HG03108 (cell line): ENCODE measurements around the gene DERL2.

Experiments used
- ATAC-seq: cut with Tn5 transposase; IDR thresholded peaks from one replicate; pipeline ENCODE4 v1.9.1; 2021; ENCODE audit warnings: moderate library complexity; ENCODE audit not compliant: unreplicated experiment

DERL2 gene

DNA sequence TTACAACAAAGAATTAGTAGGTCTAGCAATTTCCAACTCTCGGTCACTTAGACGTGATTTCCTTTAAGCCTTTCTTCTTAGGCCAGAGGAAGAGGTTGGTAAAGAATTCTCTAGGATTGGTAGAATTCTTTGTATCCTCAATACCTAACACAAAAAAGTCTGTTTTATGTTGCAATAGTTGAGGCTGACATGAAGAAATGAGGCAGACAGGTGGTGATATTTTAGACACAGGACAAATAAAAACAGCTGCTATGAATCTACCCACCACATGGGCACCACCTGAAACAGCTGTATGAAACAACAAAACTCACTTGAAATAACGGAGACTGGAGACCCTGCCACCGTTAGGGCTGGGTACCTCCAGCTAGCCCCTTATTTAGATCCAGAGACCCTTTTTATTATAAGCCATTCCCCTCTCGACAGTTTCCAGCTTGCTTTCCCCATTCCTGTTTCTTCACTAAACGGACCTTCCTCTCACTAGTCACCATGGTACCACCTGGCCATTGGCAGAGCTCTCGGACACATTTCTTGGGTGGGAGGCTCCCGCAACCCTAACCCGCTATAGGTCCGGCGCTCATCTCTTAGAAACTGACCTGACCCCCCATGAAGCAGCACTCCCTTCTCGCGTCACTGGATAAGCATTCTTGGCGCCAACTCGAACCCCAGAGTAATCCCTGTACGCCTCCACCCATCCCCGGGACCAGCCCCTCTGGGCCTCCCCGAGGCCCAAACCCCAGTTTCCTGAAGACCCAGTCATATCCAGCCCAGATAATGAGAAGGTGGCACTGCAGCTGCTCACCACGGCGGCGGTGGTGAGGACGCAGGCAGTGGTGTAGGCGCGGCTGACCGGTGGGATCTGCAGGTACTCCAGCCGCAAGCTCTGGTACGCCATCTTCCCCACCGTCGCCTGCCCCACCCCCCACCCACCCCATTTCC, at the start of gene DERL2:
Gene DERL2, minus strand, starts transcription at position 909 of the 936 bp plus-strand sequence. Its CDS starts 17 bp downstream, at position 892.
- ATAC-seq, result peak; percentile 11

DNA sequence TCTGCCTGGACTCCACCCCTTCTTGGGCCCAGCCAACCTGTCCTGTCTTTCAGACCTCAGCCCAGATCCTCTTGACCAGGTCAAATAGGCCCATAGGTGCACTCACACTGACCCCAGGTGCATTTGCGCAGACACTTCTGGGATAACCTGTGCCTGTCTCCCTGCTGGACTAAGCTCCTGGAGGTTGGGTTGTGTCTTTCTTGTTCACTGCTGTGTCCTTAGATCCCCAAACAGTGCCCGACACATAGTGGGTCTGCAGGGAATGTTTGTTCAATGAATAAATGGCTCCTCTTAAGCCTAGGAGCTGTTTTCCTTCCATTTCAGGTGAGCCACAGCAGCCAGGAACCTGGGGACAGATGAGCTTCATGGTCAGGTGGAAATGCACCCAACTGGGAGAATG, 49.5 kb upstream of the DERL2 start:
- ATAC-seq, result no peak

DNA sequence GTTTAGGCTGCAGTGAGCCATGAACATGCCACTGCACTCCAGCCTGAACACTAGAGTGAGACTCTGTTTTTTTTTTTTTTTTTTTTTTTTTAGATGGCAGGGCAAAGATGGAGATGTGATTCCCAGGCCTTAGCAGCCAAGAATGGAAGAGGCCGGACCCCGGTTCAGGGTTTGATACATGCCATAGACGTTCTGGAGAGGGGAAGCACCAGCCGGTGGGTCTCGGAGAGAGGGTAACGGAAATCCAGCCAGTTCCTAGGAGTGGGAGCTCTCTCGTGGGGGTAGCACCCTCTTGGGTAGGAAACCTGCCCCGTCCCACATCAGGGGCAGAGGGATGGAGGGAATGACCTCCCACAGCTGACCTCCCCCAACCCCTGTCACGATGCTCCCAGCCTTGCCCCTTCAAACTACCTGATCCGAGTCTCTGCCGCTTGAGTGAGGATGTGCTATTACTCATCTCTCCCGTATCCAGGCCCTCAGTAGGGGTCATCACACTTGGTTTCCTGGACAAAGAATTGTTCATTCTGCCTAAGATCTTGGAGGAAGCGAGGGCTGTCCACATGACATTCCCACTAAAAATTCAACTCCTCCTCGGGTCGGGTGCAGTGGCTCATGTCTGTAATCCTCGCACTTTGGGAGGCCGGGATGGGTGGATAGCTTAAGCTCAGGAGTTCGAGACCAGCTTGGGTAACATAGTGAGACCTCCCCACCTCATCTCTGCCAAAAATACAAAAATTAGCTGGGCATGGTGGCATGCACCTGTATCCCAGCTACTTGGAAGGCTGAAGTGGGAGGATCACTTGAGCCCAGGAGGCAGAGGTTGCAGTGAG, 47.7 kb upstream of the DERL2 start:
- ATAC-seq, result no peak

DNA sequence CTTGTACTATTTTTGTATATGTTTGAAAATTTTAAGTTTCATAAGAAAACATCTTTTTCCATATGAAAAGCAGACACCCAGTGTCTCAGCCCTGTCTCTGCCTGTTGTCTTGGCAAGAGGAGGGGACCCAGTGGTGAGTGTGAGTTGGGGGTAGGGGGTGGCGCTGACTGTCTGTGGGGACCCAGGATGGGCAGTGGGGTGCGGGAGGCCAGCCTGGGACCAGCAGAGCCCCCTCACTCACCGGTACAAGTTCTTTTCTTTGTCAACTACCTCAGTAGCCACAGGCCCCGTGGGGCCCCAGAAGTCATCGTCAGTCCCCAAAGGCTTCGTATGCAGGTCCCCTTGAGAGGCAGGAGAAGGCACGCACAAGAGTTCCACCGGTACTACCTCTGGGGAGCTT, 46.6 kb upstream of the DERL2 start:
- no peak for ATAC-seq

- ATAC-seq, result no peak
Observed at GRCh38 chr17:5531085-5531418, 45.1 kb upstream of the DERL2 start.

DNA sequence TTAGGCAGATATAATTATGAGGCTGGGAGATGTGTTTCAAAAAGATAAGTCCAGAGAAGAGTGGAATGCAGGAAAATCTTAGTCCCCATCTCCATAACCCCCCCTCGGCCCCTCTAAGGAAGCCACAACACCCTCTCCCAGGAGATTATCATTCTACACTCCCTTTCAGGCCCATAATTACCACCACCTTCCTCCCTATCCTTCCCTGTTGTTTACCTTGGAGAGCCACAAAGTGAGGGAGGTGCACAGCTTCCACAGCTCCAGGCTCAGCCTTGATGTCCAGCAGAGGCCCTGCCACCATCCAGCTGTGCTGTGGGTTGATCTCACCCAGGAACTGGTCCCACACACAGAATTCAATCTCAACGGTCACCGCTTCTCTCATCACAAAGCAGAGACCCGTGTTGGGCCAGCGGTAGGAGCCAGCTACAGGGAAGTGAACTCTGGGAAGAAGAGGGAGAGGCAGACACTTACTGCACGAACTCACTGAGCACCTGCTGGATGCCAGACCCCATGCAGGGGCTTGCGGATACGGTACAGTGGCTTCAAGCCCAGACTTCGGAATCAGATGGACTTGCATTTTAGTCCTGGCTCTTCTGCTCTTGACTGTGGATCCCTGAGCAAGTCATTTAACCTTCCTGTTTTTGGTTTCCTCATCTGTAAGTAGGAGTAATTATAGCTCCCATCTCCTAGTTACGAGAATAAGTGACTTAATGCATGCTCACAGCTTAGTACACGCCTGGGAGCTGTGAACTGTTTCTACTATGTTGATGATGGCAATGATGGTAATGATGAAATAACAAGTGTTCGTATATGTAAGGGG, 44.5 kb upstream of the DERL2 start:
- ATAC-seq, result no peak

DNA sequence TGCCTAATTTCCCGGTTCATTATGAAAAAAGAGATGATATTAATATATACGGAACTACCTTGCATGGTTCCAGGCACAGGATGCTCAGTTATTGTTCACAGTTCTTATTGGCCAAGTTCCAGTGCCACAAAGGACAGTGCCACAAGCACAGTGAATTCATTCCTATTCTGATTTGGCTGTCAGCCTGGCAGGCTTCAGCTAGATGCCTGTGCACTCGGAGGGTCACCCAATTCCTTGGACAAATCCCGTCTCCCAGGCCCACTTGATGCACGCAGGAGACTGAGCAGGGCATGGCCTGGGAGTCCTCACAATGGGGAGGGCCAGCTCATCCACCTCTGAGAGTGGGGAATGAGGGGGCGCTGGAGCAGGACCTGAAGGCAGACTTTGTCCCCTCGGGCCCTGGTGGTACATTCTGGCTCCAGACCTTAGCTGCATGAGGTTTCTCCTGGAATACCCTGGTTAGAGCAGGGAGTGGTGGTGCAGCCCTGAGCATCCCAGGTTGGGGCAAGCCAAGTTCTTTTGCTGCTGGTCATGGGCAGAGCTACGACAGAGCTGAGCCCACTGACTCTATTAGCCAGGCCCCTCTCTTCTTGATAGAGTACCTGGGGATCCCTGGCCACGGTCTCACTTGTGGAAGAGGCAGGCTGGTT, 41.7 kb upstream of the DERL2 start:
- ATAC-seq, result no peak

DNA sequence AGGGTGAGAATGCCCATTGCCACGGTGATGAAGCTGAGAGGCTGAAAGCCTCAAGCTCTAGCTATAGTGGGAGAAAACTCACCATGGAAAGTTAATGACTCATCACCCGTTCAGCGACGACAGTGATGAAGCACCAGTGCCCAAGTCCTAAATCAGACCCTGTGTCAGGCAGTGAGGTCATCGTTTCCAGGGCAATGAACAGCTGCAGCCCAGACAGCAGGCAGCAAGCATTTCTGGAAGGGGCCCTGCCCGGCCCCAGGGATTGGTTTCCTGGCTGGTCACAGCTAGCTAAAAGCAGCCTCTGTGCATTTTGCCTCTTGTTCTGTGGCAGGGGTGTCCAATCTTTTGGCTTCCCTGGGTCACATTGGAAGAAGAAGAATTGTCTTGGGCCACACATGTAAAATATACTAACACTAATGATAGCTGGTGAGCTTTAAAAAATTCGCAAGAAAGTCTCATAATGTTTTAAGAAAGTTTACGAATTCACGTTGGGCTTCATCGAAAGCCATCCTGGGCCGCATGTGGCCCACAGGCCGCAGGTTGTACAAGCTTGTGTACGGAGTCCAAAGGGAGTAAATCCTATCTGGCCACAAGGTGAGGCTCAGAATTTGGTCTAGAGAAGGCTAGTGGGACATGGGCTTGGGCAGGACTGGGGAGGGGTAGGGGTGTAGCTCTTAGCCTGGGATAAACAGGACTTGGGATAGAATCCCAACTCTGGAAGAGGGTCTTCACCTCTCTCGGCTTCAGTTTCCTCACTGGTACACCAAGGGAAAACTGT, 41.0 kb upstream of the DERL2 start:
- no peak for ATAC-seq

- no peak for ATAC-seq
Observed at GRCh38 chr17:5523249-5523648, 37.3 kb upstream of the DERL2 start.

- no peak for ATAC-seq
Observed at GRCh38 chr17:5522476-5522875, 36.5 kb upstream of the DERL2 start.

- no peak for ATAC-seq
Observed at GRCh38 chr17:5516060-5516792, 30.2 kb upstream of the DERL2 start.

- ATAC-seq, result no peak
Observed at GRCh38 chr17:5514976-5515375, 29.0 kb upstream of the DERL2 start.

DNA sequence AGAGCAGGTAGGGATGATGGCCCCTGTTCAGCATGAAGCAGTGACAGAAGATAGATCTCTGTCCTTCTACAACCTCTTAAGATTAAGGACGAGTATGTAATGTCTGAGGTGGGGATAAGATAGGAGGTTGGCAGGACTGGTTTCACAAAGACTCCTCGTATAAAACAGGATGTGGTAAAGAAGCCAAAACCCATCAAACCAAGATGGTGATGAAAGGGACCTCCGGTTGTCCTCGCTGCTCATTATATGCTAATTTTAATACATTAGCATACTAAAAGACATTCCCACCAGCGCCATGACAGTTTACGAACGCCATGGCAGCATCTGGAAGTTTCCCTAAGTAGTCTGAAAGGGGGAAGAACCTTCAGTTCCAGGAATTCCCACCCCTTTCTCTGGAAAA, 27.6 kb upstream of the DERL2 start:
- ATAC-seq, result no peak

DNA sequence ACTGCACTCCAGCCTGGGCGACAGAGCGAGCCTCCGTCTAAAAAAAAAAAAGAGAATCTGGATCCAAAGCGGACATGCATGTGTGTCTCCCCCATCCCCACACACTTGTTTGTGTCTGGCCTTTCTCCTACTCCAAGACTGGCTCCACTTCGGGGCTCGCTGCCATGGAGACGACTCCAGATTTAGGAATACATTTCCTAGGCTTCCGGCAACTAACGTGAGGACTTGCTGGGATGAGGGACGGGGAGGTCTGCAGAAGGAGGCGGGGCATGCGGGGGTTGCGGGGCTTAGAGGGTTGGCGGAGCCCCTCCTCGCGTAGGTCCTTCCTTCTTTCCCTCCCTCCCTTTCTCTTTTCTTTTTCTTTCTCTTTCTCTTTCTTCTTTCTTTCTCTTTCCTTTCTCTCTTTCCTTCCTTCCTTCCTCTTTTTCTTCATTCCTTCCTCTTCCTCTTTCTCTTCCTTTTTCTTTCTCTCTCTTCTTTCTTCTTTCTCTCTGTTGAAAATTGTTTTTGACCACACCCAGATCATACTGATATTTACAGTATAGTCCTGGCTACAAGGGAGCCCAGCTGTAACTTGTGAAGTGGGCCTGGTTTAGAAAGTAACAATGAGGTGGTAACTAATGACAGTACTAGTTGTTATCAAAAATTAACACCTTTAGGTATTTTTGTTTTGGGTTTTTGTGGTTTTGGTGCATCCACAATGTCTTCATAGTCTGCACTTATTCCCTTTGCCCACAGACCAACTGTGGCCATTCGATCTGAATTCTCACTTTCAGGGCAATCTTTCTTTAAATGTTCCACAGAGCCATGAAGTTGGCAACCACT, 25.6 kb upstream of the DERL2 start:
- ATAC-seq, result no peak

- ATAC-seq, result no peak
Observed at GRCh38 chr17:5510771-5511170, 24.8 kb upstream of the DERL2 start.

GRCh38 chr17:5509482-5509881, 23.5 kb upstream of the DERL2 start:
- ATAC-seq, result no peak

DNA sequence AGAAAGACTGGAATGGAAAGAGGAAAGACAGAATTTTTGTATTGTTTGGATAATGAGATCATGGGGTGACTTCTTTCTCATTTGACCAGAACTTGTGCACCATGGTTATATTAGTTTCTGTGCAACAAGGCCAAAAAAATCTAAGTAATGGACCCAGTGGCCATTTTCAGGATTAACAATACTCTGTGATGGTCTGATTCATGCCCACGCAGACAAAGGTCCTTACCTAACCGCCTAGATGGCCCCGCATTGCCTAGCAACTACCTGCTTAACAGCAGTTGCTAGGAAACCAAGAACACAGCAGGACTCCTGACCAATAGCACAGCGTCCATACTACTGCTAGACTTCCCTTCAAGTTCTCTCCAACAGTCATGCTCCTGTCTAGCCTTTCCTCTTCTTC, 22.8 kb upstream of the DERL2 start:
- no peak for ATAC-seq

DNA sequence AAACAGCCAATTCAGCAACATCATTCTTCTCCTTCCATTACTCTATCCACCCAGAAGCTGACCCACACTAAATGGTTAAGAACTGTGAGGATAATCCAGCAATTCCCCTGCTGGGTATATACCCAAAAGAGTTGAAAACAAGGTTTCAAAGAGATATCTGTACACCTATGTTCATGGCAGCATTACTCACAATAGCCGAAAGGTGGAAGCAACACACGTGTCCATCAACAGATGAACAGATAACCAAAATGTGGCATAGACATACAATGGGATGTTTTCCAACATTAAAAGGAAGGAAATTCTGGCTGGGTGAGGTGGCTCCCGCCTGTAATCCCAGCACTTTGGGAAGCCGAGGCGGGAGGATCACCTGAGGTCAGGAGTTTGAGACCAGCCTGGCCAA, 20.3 kb upstream of the DERL2 start:
- no peak for ATAC-seq
